Activated CD8-positive, alpha-beta T cell treated with anti-CD3 and anti-CD28 coated beads, Interleukin-2, amount 10 ng/mL, durations not matched to agents 7 days and 5 days (primary cell): ENCODE data around the gene TM7SF2. TPM values are rescaled to one million over a fixed set of nuclear protein-coding genes. Genes with fewer than 3 reads are reported as not detected.

Experiments
- ATAC-seq: fragments of 150-1000 bp; cut with Tn5 transposase; one replicate; pipeline ENCODE4 v1.10.0; 2021; ENCODE audit warnings: moderate library complexity
- CTCF ChIA-PET: fragments of 350-600 bp; sonication (Branson Sonifier 250); formaldehyde crosslinking; loops from one replicate; lab custom pipeline; 2021; ENCODE audit warnings: antibody characterized with exemption; lab: Charles Lee
- POLR2A ChIA-PET: fragments of 350-600 bp; sonication (Branson Sonifier 250); formaldehyde crosslinking; loops from one replicate; lab custom pipeline; 2021; ENCODE audit warnings: antibody characterized with exemption; lab: Charles Lee
- DNase-seq: peaks from one replicate; pipeline ENCODE4 v3.0.0-alpha.2; 2020
- H3K27ac Mint-ChIP-seq: one replicate; pipeline ENCODE4 v1.8.0; 2021; ENCODE audit warnings: mild to moderate bottlenecking, mixed read lengths
- H3K27me3 Mint-ChIP-seq: one replicate; pipeline ENCODE4 v1.8.0; 2021; ENCODE audit warnings: low read depth, mixed read lengths
- H3K36me3 Mint-ChIP-seq: one replicate; pipeline ENCODE4 v1.8.0; 2021; ENCODE audit warnings: low read depth, mixed read lengths
- H3K4me1 Mint-ChIP-seq: one replicate; pipeline ENCODE4 v1.8.0; 2021; ENCODE audit warnings: low read depth, mixed read lengths
- H3K4me3 Mint-ChIP-seq: one replicate; pipeline ENCODE4 v1.8.0; 2021; ENCODE audit warnings: mild to moderate bottlenecking, mixed read lengths
- H3K9me3 Mint-ChIP-seq: one replicate; pipeline ENCODE4 v1.8.0; 2022; ENCODE audit warnings: mixed read lengths; ENCODE audit not compliant: insufficient read depth
- total RNA-seq, 2 experiments: library from RNA; stranded (reverse); gene quantifications; one replicate each; pipeline ENCODE4 v1.2.3, GENCODE V29; 2021

TM7SF2 gene
- 10 to 100 TPM; 25.3 to 26.1 TPM for total RNA-seq

DNA sequence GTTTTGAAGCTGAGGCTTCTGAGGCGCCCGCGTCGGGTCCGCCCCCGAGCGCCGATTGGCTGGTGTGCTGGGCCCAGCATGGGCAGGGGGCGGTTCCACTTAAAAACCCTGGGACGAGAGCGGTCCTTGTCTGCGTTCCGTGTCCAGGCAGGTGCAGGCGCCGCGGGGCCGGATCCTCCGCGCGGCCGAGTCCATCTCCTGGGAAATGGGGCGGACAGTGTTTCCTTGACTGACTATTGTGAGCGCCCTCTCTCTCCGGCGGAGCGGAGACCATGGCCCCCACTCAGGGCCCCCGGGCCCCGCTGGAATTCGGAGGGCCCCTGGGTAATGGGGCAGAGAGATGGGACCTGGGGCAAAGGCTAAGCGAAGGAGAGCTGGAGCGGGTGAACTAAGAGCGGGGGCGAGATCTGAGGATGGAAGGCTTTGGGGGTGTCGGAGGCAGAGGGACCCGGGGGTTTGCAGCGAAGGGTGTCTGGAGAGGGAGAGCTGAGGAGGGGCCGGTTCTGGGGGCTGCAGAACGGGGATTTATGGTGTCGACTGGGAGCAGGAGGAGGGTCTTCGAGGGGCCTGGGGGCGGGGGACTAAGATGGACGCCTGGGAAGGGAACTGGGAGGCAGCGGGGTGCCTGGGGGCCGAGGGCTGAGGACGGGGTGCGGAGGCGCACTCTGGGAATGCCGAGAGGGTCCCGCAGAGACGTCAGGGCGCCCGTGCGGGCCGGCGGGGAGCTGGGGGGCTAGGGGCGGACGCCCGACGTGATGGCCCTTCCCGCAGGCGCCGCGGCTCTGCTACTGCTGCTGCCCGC is at the start of gene TM7SF2:
TSS of gene TM7SF2 (plus strand) at position 129 of the 802 bp plus-strand sequence. CDS start at position 273, 144 bp downstream.
- Mint-ChIP-seq H3K9me3 (no peaks in the 10 kb centered on the region), H3K27ac (peak within 1 kb of the TSS; percentile 91), H3K4me1 (peaks cover 52% of the 10 kb centered on the region), H3K36me3 (peaks cover 22% of the 10 kb centered on the region), H3K27me3 (no peaks in the 10 kb centered on the region), H3K4me3 (peak within 1 kb of the TSS; percentile 89)
- DNase-seq (peak; percentile 97), ATAC-seq (peak; percentile 78)
- ChIA-PET POLR2A (interaction anchor here (0.6 to 4.7 kb wide), 14 partner anchors 10 to 794 kb away, joined by 3 to 30 read pairs (median 4); partner anchors contain the start of genes ARL2, CAPN1, CDCA5 and FAU), CTCF (interaction anchor here (1.0 to 5.2 kb wide), 17 partner anchors 7 to 668 kb away, joined by 3 to 117 read pairs (median 5); partner anchors contain the start of genes ARL2, CAPN1, CDC42BPG and CDCA5)

DNA sequence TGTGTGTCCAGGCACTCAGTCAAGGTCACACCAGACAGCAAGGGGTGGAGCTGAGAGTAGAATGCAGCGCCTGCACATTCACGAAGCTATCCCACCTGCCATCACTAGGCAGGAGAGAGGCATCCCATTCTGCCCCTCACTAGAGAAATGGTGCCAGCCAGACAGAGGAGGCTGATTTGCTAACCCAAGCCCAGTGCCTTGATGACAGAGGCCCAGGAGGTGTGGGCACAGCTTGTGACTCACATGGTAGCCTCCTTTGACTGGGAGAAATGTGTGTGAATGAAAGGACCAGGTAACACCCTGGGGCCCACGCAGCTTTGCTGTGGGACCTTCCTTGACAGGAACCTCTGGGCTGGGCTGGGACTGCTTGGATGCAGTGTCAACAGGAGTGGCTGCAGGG is 48.1 kb upstream of the TM7SF2 start:
- no peak for DNase-seq
- no peak overlapping the region for H3K27ac Mint-ChIP-seq
- H3K27me3 Mint-ChIP-seq = peaks cover 2% of the 10 kb centered on the region
- no peaks in the 10 kb centered on the region for H3K36me3 Mint-ChIP-seq
- no peaks in the 10 kb centered on the region for H3K9me3 Mint-ChIP-seq
- ATAC-seq = no peak
- no peak overlapping the region for H3K4me3 Mint-ChIP-seq
- ChIA-PET POLR2A (no interaction called here), CTCF (interaction anchor here (0.6 to 0.8 kb wide), 2 partner anchors 20 to 49 kb away, joined by 3 read pairs; partner anchors contain the start of gene ARL2)
- H3K4me1 Mint-ChIP-seq = peaks cover 14% of the 10 kb centered on the region

DNA sequence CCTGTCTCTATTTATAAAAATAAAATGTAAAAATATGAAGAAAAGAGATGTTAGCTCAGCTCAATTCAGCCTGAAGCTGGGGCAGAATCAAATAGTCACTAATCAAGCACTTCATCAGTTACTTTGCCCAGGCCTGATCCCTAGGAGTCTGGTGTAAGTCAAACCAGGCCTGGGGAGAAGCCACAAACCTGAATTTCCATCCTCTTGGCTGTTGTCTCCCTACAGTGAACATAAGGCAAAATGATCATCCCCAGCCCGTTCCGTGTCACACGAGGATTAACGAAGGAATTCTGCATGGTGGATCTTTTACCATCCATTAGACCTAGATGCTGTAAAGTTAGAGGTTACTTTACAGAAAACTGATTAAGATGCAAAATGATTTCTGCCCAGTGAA is 46.8 kb upstream of the TM7SF2 start:
- CTCF ChIA-PET = interaction anchor here (1.1 to 1.2 kb wide), 3 partner anchors 14 to 52 kb away, joined by 3 read pairs; no protein-coding TSS in a partner anchor
- H3K36me3 Mint-ChIP-seq = no peaks in the 10 kb centered on the region
- ATAC-seq (no peak), DNase-seq (no peak)
- no peaks in the 10 kb centered on the region for H3K9me3 Mint-ChIP-seq
- H3K27ac Mint-ChIP-seq = no peak overlapping the region
- H3K4me3 Mint-ChIP-seq = no peak overlapping the region
- peaks cover 2% of the 10 kb centered on the region for H3K27me3 Mint-ChIP-seq
- POLR2A ChIA-PET = no interaction called here
- H3K4me1 Mint-ChIP-seq = peaks cover 14% of the 10 kb centered on the region

DNA sequence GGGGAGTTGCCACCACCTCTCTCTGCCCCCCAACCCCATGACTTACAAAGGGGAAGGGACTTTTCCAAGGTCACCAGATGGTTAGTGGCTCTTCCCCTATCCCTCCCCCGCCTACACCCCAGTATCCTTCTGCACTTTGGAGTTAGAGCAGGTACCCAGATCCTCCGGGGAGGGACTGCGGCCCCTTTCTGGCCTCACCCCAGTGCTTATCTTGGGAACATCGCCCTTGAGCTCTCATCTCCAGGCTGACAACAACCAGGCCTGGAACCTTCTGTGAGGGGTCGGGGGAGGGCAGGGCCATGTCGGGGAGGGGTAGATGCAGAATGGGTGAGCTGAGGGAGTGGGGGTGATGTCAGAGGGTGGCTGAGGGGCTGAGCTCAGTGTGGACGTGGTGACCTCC is 45.8 kb upstream of the TM7SF2 start:
- ATAC-seq = no peak

DNA sequence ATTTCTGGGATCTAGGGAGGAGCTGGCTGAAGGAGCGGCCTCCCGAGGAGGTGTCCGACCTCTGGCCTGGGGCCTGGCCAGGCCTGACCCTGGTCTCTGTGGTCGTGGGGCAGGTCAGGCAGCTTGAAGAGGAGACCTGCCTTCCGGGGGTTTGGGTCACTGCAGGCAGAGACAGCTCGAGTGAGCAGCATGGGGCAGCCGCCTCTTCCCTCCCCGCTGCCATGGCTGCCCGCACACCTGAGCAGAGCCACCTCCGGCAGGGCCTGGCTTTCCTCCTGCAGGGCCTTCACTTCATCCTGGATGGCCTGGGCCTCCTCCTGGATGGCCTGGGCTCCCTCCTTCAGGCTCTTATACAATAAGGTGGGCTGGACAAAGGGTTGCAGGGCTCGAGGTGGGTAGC is 45.4 kb upstream of the TM7SF2 start:
- CTCF ChIA-PET = no interaction called here

More for the DNA sequence above, 45.8 kb upstream of the TM7SF2 start:
- H3K9me3 Mint-ChIP-seq = no peaks in the 10 kb centered on the region
- H3K36me3 Mint-ChIP-seq = no peaks in the 10 kb centered on the region
- no peak overlapping the region for H3K27ac Mint-ChIP-seq
- ChIA-PET CTCF (no interaction called here), POLR2A (no interaction called here)
- H3K4me3 Mint-ChIP-seq = no peak overlapping the region
- H3K27me3 Mint-ChIP-seq = peaks cover 2% of the 10 kb centered on the region
- DNase-seq = no peak
- H3K4me1 Mint-ChIP-seq = peaks cover 4% of the 10 kb centered on the region

DNA sequence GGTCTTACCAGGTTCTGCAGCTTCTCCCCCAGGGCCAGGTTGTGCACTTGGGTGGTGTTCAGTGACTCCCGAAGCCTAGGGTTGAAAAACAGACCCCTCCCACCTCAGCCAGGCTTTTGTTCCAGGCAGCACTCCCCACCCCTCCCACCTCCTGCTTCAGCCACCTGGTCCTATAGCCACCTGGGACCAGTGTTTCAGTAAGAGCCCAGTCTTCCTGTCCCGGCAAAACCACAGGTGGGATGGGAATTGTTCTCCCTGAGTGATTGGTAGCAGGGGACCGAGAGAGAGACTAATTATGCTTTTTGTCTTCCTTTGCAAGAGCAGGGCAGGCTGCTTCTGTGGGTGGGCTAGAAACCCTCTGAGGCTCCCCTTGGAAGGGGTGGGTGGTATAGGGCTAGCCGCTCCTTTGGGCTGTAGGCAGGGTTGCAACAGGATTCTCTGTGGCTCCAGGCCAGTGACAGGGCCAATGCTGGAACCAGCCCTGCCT is 44.8 kb upstream of the TM7SF2 start:
- CTCF ChIA-PET = no interaction called here
- POLR2A ChIA-PET = no interaction called here
- H3K9me3 Mint-ChIP-seq = no peaks in the 10 kb centered on the region

More for the DNA sequence above, 45.4 kb upstream of the TM7SF2 start:
- ATAC-seq = no peak
- Mint-ChIP-seq H3K4me1 (no peaks in the 10 kb centered on the region), H3K27ac (no peak overlapping the region), H3K9me3 (no peaks in the 10 kb centered on the region), H3K4me3 (no peak overlapping the region), H3K27me3 (peaks cover 2% of the 10 kb centered on the region), H3K36me3 (no peaks in the 10 kb centered on the region)
- DNase-seq = no peak
- POLR2A ChIA-PET = no interaction called here

DNA sequence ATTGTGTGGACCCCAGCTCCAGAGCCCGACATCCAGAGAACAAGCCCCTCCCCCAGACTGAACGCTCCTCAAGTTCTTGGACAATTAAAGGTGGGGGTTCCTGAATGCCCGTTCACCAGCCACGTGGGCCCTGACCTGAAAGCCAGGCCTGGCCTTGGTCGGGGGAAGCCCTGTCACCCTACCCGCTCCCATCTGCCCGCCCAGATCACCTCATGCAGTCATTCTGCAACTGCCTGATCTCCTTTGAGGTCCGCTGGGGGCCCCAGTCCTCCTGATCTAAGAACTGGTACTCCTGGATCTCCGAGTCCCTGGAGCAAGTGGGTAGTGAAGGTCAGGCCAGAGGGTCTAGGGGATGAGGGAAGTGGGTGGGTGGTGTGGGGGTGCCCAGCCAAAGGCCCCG is 44.2 kb upstream of the TM7SF2 start:
- ATAC-seq (no peak), DNase-seq (no peak)
- H3K27me3 Mint-ChIP-seq = peaks cover 2% of the 10 kb centered on the region
- H3K4me3 Mint-ChIP-seq = no peak overlapping the region
- CTCF ChIA-PET = no interaction called here
- POLR2A ChIA-PET = no interaction called here
- H3K9me3 Mint-ChIP-seq = no peaks in the 10 kb centered on the region
- no peaks in the 10 kb centered on the region for H3K36me3 Mint-ChIP-seq
- H3K27ac Mint-ChIP-seq = no peak overlapping the region
- H3K4me1 Mint-ChIP-seq = no peaks in the 10 kb centered on the region

More for the DNA sequence above, 44.8 kb upstream of the TM7SF2 start:
- ATAC-seq = no peak
- no peaks in the 10 kb centered on the region for H3K4me1 Mint-ChIP-seq
- no peak for DNase-seq
- peaks cover 2% of the 10 kb centered on the region for H3K27me3 Mint-ChIP-seq
- H3K4me3 Mint-ChIP-seq = no peak overlapping the region
- no peak overlapping the region for H3K27ac Mint-ChIP-seq
- H3K36me3 Mint-ChIP-seq = no peaks in the 10 kb centered on the region

DNA sequence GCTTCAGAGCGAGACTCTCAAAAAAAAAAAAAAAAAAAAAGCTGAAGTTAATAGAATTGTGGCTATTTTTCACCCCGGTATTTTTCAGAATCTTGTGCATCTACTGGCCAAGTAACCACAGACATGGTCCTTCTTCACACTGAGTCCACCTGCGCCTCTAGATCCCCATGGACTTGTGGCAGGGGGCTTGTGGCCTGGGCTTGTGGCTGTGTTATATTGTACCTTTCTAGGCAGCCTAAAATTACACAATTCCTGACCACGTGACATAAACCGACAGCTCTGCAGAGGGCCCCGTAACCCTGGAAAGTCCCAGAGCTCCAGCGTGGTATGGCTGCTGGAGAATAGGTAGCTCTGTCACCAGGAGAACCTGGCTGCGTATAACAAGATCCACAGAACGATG is 42.5 kb upstream of the TM7SF2 start:
- CTCF ChIA-PET = interaction anchor here (0.9 to 1.5 kb wide), 3 partner anchors 9 to 282 kb away, joined by 3 to 5 read pairs (median 3); no protein-coding TSS in a partner anchor
- DNase-seq (no peak), ATAC-seq (no peak)
- Mint-ChIP-seq H3K4me3 (no peak overlapping the region), H3K9me3 (no peaks in the 10 kb centered on the region), H3K27me3 (peaks cover 2% of the 10 kb centered on the region), H3K4me1 (no peaks in the 10 kb centered on the region), H3K27ac (no peak overlapping the region), H3K36me3 (no peaks in the 10 kb centered on the region)
- POLR2A ChIA-PET = interaction anchor here (0.6 to 1.7 kb wide), 2 partner anchors 14 to 234 kb away, joined by 3 to 4 read pairs; partner anchors contain the start of genes CDCA5 and ZFPL1

DNA sequence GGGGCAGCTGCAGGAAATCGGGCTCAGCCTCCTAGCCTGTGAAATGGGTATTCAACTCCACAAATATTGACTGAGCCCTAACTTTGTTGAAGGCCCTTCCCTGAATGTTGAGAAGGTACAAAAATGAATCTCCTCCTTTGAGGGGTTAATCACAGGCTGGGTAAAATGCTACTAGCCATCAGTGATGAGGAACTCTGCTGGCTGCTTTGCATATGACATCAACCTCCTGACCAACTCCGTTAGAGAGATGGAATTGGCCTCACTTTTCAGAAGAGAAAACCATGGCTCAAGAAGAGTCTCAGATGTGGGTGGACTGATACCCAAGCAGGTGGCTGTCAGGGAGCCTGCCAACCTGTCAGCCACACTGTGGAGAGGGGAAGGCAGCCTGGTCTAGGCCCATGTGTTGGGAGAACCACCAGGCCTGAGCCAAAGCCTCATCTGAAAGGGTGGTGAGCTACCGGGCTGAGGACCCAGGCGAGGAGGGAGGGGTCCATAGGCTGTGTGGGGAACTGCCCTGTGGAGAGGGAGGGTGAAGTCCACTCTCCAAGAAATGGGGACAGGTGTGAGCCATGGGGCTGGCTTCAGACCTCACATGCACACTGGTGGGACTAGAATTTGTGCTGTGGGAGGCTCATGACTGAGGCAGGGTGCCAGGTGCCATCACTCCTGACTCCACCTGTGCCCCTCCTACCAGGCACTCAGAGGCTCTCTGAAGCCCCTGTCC is 39.6 kb upstream of the TM7SF2 start:
- Mint-ChIP-seq H3K4me3 (no peak overlapping the region), H3K27ac (no peak overlapping the region), H3K27me3 (no peaks in the 10 kb centered on the region), H3K9me3 (no peaks in the 10 kb centered on the region), H3K36me3 (peaks cover 14% of the 10 kb centered on the region), H3K4me1 (peaks cover 9% of the 10 kb centered on the region)
- ChIA-PET POLR2A (no interaction called here), CTCF (interaction anchor here (1.2 kb wide), 1 partner anchor 58 kb away, joined by 4 read pairs; the partner anchor contains the start of gene ARL2)
- DNase-seq (no peak), ATAC-seq (peak; percentile 36)

DNA sequence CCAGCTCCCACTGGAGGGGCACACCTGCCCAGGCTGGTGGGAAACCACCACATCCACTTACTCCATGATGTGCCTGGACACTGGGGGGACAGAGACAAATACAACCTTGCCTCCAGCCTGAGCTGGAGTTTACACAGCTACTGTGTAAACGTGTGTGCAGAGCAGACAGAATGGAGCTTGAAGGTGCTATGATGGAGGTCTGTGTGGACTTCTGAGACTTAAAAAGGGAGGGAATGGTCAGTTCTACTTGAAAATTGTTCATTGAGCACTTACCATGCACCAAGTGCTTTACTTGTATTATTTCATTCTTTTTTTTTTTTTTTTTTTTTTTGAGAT is 39.1 kb upstream of the TM7SF2 start:
- peaks cover 14% of the 10 kb centered on the region for H3K4me1 Mint-ChIP-seq
- H3K27ac Mint-ChIP-seq = peak overlapping the region; percentile 24
- no peak for ATAC-seq
- no peaks in the 10 kb centered on the region for H3K27me3 Mint-ChIP-seq
- peaks cover 20% of the 10 kb centered on the region for H3K36me3 Mint-ChIP-seq
- ChIA-PET POLR2A (no interaction called here), CTCF (interaction anchor here (1.2 kb wide), 1 partner anchor 58 kb away, joined by 4 read pairs; the partner anchor contains the start of gene ARL2)
- DNase-seq = no peak
- no peak overlapping the region for H3K4me3 Mint-ChIP-seq
- no peaks in the 10 kb centered on the region for H3K9me3 Mint-ChIP-seq

DNA sequence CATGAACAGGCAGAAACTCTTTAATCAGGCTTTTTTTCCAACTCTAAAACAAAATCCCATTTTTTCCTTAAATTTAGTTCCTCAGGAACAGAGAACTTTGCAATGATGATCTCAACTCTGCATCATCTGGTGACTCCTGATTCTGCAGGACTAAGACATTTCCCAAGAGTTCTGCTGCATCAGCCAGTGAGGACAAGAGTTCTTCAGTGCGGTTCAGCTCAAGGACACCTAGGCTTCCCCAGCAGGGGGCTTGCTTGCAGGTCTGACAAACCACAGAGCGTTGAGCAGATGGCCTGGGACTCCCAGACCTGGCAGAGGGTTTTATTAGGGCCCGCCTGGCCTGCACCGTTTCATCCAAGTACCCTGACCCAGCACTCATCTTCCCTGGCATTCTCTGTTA is 34.2 kb upstream of the TM7SF2 start:
- Mint-ChIP-seq H3K36me3 (peaks cover 61% of the 10 kb centered on the region), H3K27me3 (no peaks in the 10 kb centered on the region), H3K4me3 (no peak overlapping the region), H3K4me1 (peaks cover 56% of the 10 kb centered on the region), H3K27ac (no peak overlapping the region), H3K9me3 (no peaks in the 10 kb centered on the region)
- no peak for DNase-seq
- no peak for ATAC-seq
- POLR2A ChIA-PET = interaction anchor here (0.8 to 1.8 kb wide), 2 partner anchors 35 to 37 kb away, joined by 3 to 4 read pairs; partner anchors contain the start of gene SAC3D1
- CTCF ChIA-PET = interaction anchor here (0.7 kb wide), 1 partner anchor 65 kb away, joined by 3 read pairs; no protein-coding TSS in a partner anchor
